GM12874 (cell line): Measurements from ENCODE around the gene MYL6.

ENCODE experiments used
- TF ChIP-seq, protein P1 (sequence below): IDR thresholded peaks from 2 replicates; pipeline ENCODE4 v1.5.1; 2011; ENCODE audit warnings: low read depth, mild to moderate bottlenecking, control low read depth, low read length, moderate library complexity; ENCODE audit not compliant: insufficient read depth

The MYL6 gene

DNA sequence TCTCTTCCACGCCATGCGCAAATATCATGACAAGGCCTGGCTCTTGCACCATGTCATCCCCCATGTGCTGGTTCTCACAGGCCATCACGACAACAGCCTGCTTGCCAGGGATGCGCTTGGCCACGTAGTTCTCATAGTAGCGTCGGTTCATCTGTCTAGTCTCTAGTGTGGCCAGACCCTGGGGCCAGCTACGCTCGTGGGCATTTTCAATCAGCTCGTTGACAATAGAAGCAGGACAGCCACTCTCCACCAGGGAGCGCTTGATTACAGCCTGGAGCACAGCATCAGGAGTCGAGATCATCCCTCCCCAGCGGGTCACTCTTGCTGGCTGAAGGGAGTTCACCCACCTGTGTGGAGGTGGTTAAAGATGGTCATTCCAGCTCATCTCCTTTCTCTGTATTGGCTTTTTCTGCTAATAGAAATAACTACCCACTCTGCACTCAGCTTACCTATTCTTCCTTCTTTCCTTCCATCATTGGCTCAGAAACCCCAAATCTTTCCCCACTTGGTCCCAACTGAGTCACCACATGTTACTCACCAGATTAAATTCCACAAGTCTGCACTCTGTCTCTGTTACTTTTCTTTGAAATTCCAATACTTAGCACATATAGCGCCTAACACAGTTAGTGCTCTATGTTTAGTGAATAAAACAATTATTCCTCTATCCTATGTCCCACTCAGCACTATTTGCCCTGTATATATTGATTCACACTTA, 48.5 kb downstream of the MYL6 start:
- TF ChIP-seq, protein P1, sequence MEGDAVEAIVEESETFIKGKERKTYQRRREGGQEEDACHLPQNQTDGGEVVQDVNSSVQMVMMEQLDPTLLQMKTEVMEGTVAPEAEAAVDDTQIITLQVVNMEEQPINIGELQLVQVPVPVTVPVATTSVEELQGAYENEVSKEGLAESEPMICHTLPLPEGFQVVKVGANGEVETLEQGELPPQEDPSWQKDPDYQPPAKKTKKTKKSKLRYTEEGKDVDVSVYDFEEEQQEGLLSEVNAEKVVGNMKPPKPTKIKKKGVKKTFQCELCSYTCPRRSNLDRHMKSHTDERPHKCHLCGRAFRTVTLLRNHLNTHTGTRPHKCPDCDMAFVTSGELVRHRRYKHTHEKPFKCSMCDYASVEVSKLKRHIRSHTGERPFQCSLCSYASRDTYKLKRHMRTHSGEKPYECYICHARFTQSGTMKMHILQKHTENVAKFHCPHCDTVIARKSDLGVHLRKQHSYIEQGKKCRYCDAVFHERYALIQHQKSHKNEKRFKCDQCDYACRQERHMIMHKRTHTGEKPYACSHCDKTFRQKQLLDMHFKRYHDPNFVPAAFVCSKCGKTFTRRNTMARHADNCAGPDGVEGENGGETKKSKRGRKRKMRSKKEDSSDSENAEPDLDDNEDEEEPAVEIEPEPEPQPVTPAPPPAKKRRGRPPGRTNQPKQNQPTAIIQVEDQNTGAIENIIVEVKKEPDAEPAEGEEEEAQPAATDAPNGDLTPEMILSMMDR: peak; percentile 61

DNA sequence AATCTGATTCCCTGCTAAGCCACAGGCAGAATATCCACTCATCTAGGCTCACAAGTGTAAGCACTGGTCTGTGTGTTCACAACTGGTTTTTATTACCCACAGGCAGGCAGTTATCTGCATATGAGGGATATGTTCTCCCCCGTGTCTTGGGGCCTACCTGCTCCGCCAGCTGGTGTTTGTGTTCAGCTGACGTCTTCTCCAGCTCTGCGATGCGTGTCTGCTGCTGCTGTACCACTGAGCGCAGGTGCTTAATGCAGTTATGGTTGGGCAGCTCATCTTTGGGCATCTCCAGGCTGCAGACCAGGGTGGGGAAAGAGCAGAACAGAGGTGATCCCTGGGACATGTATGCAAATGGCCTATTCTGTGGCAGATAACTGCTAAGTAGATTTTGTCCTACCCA, 49.8 kb downstream of the MYL6 start:
- TF ChIP-seq, protein P1: no peak
